PC-9 (cell line): Measurements from ENCODE around the gene FOXD1. TPM values are rescaled to one million over a fixed set of nuclear protein-coding genes. Genes with fewer than 3 reads are reported as not detected.

Experiments
- BruUV-seq: library from RNA; stranded (reverse); fragments of 400-500 nt; replicated peaks from 2 replicates; lab custom pipeline; 2021; lab: Mats Ljungman, UMichigan
- CTCF ChIA-PET: fragments of 300-600 bp; sonication (Branson Sonifier 250); formaldehyde crosslinking; loops from one replicate; lab custom pipeline; 2022; ENCODE audit warnings: antibody characterized with exemption; lab: Charles Lee
- POLR2A ChIA-PET: fragments of 300-600 bp; sonication (Branson Sonifier 250); formaldehyde crosslinking; loops from one replicate; lab custom pipeline; 2022; ENCODE audit warnings: antibody characterized with exemption; ENCODE audit not compliant: unreplicated experiment; lab: Charles Lee
- DNase-seq, 2 experiments: peaks; one replicate each; pipeline versions ENCODE4 v3.0.0 to v3.0.0-alpha.2; 2015 to 2022; ENCODE audit warnings: mixed read lengths in 1 of 2
- H2AFZ ChIP-seq: fragments of 200-600 bp; sonication (generic); 2 replicates; pipeline ENCODE4 v1.8.1; 2017; ENCODE audit warnings: antibody characterized with exemption
- H3F3A ChIP-seq: fragments of 200-600 bp; sonication (generic); 2 replicates; pipeline ENCODE4 v1.8.1; 2017; ENCODE audit warnings: antibody characterized with exemption, mild to moderate bottlenecking, low read depth; ENCODE audit not compliant: insufficient read depth
- H3K27ac ChIP-seq: fragments of 200-600 bp; sonication (generic); 2 replicates; pipeline ENCODE4 v1.6.1; 2016; ENCODE audit warnings: mixed run types
- H3K27me3 ChIP-seq: fragments of 200-600 bp; sonication (generic); 2 replicates; pipeline ENCODE4 v1.6.1; 2016; ENCODE audit warnings: low read depth, mixed run types; ENCODE audit not compliant: insufficient read depth
- H3K36me3 ChIP-seq: fragments of 200-600 bp; sonication (generic); 2 replicates; pipeline ENCODE4 v1.6.1; 2016; ENCODE audit warnings: low read depth, mixed run types
- H3K4me1 ChIP-seq: fragments of 200-600 bp; sonication (generic); replicated peaks from 2 replicates; pipeline ENCODE4 v1.6.1; 2016; ENCODE audit warnings: mixed run types; ENCODE audit not compliant: insufficient read depth
- H3K4me2 ChIP-seq: fragments of 200-600 bp; sonication (generic); 2 replicates; pipeline ENCODE4 v1.6.1; 2017; ENCODE audit warnings: mixed run types
- H3K4me3 ChIP-seq: fragments of 200-600 bp; sonication (generic); 2 replicates; pipeline ENCODE4 v1.6.1; 2016; ENCODE audit warnings: mixed run types
- H3K79me2 ChIP-seq: fragments of 200-600 bp; sonication (generic); 2 replicates; pipeline ENCODE4 v1.6.1; 2017; ENCODE audit warnings: low read depth, mixed run types
- H3K9me2 ChIP-seq: fragments of 200-600 bp; sonication (generic); 2 replicates; pipeline ENCODE4 v1.8.1; 2017; ENCODE audit warnings: mild to moderate bottlenecking; ENCODE audit not compliant: insufficient read depth
- H3K9me3 ChIP-seq: fragments of 200-600 bp; sonication (generic); 2 replicates; pipeline ENCODE4 v1.8.1; 2016; ENCODE audit warnings: low read depth; ENCODE audit not compliant: insufficient read depth
- H4K20me1 ChIP-seq: fragments of 200-600 bp; sonication (generic); 2 replicates; pipeline ENCODE4 v1.8.1; 2017; ENCODE audit not compliant: insufficient read depth
- EZH2 ChIP-seq: fragments of 200-600 bp; sonication (generic); IDR thresholded peaks from 2 replicates; pipeline ENCODE4 v1.8.0; 2017; ENCODE audit warnings: antibody characterized with exemption, low read depth
- intact Hi-C: fragments of 100-400 bp; cut with micrococcal nuclease; formaldehyde crosslinking; loops from one replicate; pipeline ENCODE4 v1.10.0; 2022; ENCODE audit not compliant: unreplicated experiment
- total RNA-seq: library from RNA; stranded (reverse); gene quantifications from 2 replicates; pipeline ENCODE4 v1.2.3, GENCODE V29; 2021
- TF ChIP-seq, protein P1 (sequence below): fragments of 200-600 bp; sonication (generic); conservative IDR thresholded peaks from 2 replicates; pipeline ENCODE4 v1.6.1; 2017; ENCODE audit warnings: mixed run types, antibody characterized with exemption, mild to moderate bottlenecking, moderate library complexity

Gene FOXD1
- total RNA-seq, 1 experiment from 2014 or later: 4.1 TPM

DNA sequence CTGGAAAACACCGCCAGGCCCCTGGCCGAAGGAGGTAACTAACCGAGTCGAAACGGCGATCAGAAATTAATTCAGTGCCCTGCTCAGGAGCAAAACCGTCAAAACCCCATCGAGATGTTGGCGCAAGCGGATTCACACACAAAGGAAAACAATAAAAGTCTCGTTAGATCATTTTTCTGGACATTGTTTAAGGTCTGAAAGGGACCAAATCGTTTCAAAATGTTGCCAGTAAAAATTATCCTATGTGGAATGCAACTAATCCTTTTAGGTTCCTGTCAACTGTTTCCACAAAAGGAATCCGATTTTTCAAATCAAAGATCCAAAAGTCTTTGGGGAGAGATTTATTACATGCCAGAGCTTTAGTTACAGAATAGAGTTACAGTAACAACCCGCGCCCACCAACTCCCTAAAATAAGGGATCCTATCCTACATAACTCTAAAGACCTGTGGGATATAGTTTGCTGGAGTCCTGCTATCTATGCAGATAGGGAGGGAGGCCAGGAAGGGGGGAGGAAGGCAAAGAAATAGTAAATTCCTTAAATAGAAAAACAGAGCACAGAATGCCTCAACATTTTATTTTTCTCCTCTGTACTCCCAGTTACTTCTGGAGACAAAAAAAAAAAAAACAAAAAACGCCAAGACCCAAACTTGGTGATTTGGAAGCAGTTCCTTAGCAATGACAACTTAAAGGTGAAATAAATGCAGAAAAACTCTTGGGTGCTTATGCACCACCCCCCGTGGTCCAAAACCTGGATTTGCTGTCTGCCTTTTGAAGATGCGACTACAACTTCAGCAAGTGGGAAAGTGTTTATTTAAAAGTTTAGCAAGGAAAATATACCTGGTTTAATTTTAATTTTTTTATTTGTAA is 10.6 kb downstream of the FOXD1 start:
- Histone ChIP-seq H3K4me2 (no peak overlapping the region), H3K4me3 (no peak overlapping the region), H3F3A (0 out of 2 replicates have a peak, but pooled peaks cover 13% of the 10 kb centered on the region), H3K9me2 (no peaks in the 10 kb centered on the region), H3K4me1 (peaks cover 22% of the 10 kb centered on the region), H3K9me3 (no peaks in the 10 kb centered on the region), H4K20me1 (no peaks in the 10 kb centered on the region), H3K27ac (no peak overlapping the region), H3K36me3 (no peaks in the 10 kb centered on the region), H3K79me2 (no peaks in the 10 kb centered on the region), H2AFZ (no peak overlapping the region), H3K27me3 (no peaks in the 10 kb centered on the region)
- no peak for TF ChIP-seq EZH2
- TF ChIP-seq, protein P1, sequence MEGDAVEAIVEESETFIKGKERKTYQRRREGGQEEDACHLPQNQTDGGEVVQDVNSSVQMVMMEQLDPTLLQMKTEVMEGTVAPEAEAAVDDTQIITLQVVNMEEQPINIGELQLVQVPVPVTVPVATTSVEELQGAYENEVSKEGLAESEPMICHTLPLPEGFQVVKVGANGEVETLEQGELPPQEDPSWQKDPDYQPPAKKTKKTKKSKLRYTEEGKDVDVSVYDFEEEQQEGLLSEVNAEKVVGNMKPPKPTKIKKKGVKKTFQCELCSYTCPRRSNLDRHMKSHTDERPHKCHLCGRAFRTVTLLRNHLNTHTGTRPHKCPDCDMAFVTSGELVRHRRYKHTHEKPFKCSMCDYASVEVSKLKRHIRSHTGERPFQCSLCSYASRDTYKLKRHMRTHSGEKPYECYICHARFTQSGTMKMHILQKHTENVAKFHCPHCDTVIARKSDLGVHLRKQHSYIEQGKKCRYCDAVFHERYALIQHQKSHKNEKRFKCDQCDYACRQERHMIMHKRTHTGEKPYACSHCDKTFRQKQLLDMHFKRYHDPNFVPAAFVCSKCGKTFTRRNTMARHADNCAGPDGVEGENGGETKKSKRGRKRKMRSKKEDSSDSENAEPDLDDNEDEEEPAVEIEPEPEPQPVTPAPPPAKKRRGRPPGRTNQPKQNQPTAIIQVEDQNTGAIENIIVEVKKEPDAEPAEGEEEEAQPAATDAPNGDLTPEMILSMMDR: no peak
- POLR2A ChIA-PET: no interaction called here
- intact Hi-C loops: no loop called here
- BruUV-seq: no TSS peak
- DNase-seq: no peak
- CTCF ChIA-PET: interaction anchor here (0.6 kb wide), 1 partner anchor 311 kb away, joined by 3 read pairs; no protein-coding TSS in a partner anchor

DNA sequence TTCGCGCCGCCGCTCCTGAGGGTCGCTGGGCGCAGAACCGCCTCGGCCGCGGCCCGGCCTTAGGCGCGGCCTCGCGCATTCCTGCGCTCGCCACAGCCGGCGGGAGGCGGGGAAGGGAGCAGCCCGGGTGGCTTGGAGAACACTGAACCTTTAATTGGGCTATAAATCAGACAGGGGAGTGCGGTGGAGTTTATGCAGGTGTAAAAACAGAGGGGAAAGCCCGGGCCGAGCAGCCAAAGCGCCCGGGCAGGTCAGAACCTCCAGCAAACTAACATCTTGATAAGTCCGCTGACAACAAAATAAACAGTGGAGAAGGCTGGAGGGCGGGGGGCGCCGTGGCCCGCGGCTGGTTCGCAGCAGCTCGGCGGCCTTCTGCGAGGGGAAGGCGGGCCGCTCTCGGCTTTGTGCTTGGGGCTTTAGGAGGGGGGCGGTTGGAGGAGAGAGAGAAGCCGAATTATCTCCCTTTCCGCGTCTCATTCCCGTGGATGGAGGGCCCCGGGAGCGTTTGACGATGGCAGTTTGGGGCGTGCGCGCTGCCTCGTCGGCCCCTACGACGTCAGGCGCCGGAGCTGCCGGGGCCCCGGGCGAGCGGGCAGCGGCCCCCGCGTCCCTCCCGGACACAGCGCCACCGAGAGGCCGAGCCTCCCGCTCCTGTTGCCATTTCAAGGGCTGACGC is 11.3 kb downstream of the FOXD1 start:
- peaks cover 22% of the 10 kb centered on the region for H3K4me1 ChIP-seq
- no peak for DNase-seq
- no peaks in the 10 kb centered on the region for H3K79me2 ChIP-seq
- H3K9me2 ChIP-seq: no peaks in the 10 kb centered on the region
- H3K4me2 ChIP-seq: no peak overlapping the region
- no peaks in the 10 kb centered on the region for H3K27me3 ChIP-seq
- 0 out of 2 replicates have a peak, but pooled peaks cover 13% of the 10 kb centered on the region for H3F3A ChIP-seq
- no peak overlapping the region for H2AFZ ChIP-seq
- intact Hi-C loops: no loop called here
- no peak for TF ChIP-seq EZH2
- TF ChIP-seq, protein P1: no peak
- no peak overlapping the region for H3K4me3 ChIP-seq
- no peaks in the 10 kb centered on the region for H4K20me1 ChIP-seq
- no TSS peak for BruUV-seq
- no peaks in the 10 kb centered on the region for H3K9me3 ChIP-seq
- H3K36me3 ChIP-seq: no peaks in the 10 kb centered on the region
- H3K27ac ChIP-seq: no peak overlapping the region
- CTCF ChIA-PET: no interaction called here
- POLR2A ChIA-PET: no interaction called here

DNA sequence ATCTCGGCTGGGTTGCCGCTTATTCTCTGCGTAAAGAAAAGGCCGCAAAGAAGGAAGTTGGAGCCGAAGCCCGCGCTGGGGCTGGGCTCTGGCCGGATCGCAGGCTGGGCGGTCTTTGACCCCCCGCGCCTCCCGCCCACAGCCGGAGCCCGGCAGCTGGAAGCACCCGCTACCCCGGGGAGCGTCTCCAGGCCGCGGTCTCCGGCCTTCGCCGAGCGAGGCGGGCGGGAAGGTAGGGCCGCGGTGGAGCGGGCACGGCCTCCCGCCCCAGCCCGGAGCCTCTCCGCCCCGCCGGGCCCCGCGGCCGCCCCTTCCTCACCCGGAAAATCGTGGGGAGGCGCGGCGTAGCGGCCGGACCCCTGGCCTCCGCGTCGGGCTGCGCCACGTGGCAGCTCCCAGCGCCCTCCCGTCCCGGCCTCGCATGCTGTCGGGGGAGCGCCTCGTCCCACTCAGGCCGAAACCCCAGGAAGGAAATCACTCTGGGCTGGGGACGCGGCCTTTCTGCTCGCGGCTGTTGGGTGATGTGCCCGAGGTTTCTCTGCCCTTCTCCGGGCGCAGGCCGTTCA is 12.0 kb downstream of the FOXD1 start:
- Histone ChIP-seq H3K4me2 (no peak overlapping the region), H3K79me2 (no peaks in the 10 kb centered on the region), H3F3A (0 out of 2 replicates have a peak, but pooled peaks cover 13% of the 10 kb centered on the region), H3K36me3 (no peaks in the 10 kb centered on the region), H3K4me3 (no peak overlapping the region), H2AFZ (no peak overlapping the region), H3K9me2 (no peaks in the 10 kb centered on the region), H4K20me1 (no peaks in the 10 kb centered on the region), H3K4me1 (peaks cover 22% of the 10 kb centered on the region), H3K9me3 (no peaks in the 10 kb centered on the region), H3K27ac (no peak overlapping the region), H3K27me3 (no peaks in the 10 kb centered on the region)
- BruUV-seq: no TSS peak
- POLR2A ChIA-PET: no interaction called here
- CTCF ChIA-PET: no interaction called here
- no peak for DNase-seq
- intact Hi-C loops: no loop called here
- TF ChIP-seq EZH2: no peak
- TF ChIP-seq, protein P1: no peak
